ENCODE results near the gene WDR20. TPM values are rescaled to one million over a fixed set of nuclear protein-coding genes. Genes with fewer than 3 reads are reported as not detected.

WDR20 gene
- total RNA-seq, 1 donor from 2014 or later: 25.2 TPM

GRCh38 chr14:102208741-102209140 lies 69.0 kb downstream of the WDR20 start:
- H3K4me3 ChIP-seq: no peak overlapping the region
- ATAC-seq (no peak), DNase-seq (peak; percentile 61)
- peaks cover 49% of the 10 kb centered on the region for H3K36me3 ChIP-seq
- H3K4me1 ChIP-seq: no peaks in the 10 kb centered on the region
- intact Hi-C loops (cut with DNase I): no loop called here
- no peak for TF ChIP-seq CTCF (IDR thresholded peaks at IDR 0.05)
- H3K27ac ChIP-seq: no peak overlapping the region
- H3K27me3 ChIP-seq: no peaks in the 10 kb centered on the region
- H3K9me3 ChIP-seq: no peaks in the 10 kb centered on the region

- peak; percentile 29 for ATAC-seq
- no peak overlapping the region for H3K27ac ChIP-seq
- H3K36me3 ChIP-seq: peaks cover 42% of the 10 kb centered on the region
- no peak overlapping the region for H3K4me3 ChIP-seq
- intact Hi-C loops (cut with DNase I): no loop called here
- TF ChIP-seq CTCF (IDR thresholded peaks at IDR 0.05): no peak
- no peaks in the 10 kb centered on the region for H3K27me3 ChIP-seq
- peak; percentile 35 for DNase-seq
- H3K9me3 ChIP-seq: no peaks in the 10 kb centered on the region
- H3K4me1 ChIP-seq: no peaks in the 10 kb centered on the region
These were observed 69.7 kb downstream of the WDR20 start for GRCh38 chr14:102209224-102209966.

- H3K4me3 ChIP-seq: no peak overlapping the region
- H3K27ac ChIP-seq: no peak overlapping the region
- no peaks in the 10 kb centered on the region for H3K4me1 ChIP-seq
- peak; percentile 34 for DNase-seq
- no peaks in the 10 kb centered on the region for H3K9me3 ChIP-seq
- no peak for ATAC-seq
- no peaks in the 10 kb centered on the region for H3K27me3 ChIP-seq
- intact Hi-C loops (cut with DNase I): no loop called here
- TF ChIP-seq CTCF (IDR thresholded peaks at IDR 0.05): no peak
- peaks cover 31% of the 10 kb centered on the region for H3K36me3 ChIP-seq
These were observed 70.8 kb downstream of the WDR20 start for GRCh38 chr14:102210421-102211042.

GRCh38 chr14:102211240-102211639 lies 71.5 kb downstream of the WDR20 start:
- H3K27me3 ChIP-seq: no peaks in the 10 kb centered on the region
- ATAC-seq (no peak), DNase-seq (peak; percentile 52)
- no peaks in the 10 kb centered on the region for H3K9me3 ChIP-seq
- H3K36me3 ChIP-seq: peaks cover 24% of the 10 kb centered on the region
- no peak for TF ChIP-seq CTCF (IDR thresholded peaks at IDR 0.05)
- no peaks in the 10 kb centered on the region for H3K4me1 ChIP-seq
- intact Hi-C loops (cut with DNase I): no loop called here
- H3K27ac ChIP-seq: no peak overlapping the region
- H3K4me3 ChIP-seq: no peak overlapping the region

GRCh38 chr14:102212356-102212755 lies 72.7 kb downstream of the WDR20 start:
- Histone ChIP-seq H3K27me3 (no peaks in the 10 kb centered on the region), H3K9me3 (no peaks in the 10 kb centered on the region), H3K4me3 (no peak overlapping the region), H3K36me3 (peaks cover 21% of the 10 kb centered on the region), H3K27ac (no peak overlapping the region), H3K4me1 (no peaks in the 10 kb centered on the region)
- DNase-seq: peak; percentile 34
- no peak for ATAC-seq
- TF ChIP-seq CTCF (IDR thresholded peaks at IDR 0.05): no peak
- intact Hi-C loops (cut with DNase I): no loop called here
